ENCODE measurements around the gene KBTBD7.
A peak's percentile ranks its signal among the peaks of the same experiment; 100 is the strongest.
"Not testable (repeated sequence)": the region's sequence is repeated elsewhere in the genome, so short reads cannot be mapped to it uniquely, and the experiment has no call there.

The KBTBD7 gene

GRCh38 chr13:41177616-41178015 lies 16.8 kb downstream of the KBTBD7 start:
- no peak overlapping the region for H3K27ac Mint-ChIP-seq
- no peak for ATAC-seq (replicated peaks)
- peaks cover 3 to 11% of the 10 kb centered on the region in 2 donors for H3K36me3 Mint-ChIP-seq
- no peak for DNase-seq
- peaks cover 10 to 14% of the 10 kb centered on the region in 2 donors for H3K9me3 Mint-ChIP-seq
- H3K4me3 Mint-ChIP-seq = no peak overlapping the region
- H3K4me1 Mint-ChIP-seq = no peaks in the 10 kb centered on the region
- no peaks in the 10 kb centered on the region for H3K27me3 Mint-ChIP-seq

- not testable (repeated sequence) for H3K4me1 Mint-ChIP-seq; DNase-seq; H3K27me3 Mint-ChIP-seq; H3K4me3 Mint-ChIP-seq; H3K27ac Mint-ChIP-seq; ATAC-seq (replicated peaks)
- H3K9me3 Mint-ChIP-seq = peaks cover 11 to 15% of the 10 kb centered on the region in 2 donors
- H3K36me3 Mint-ChIP-seq = peaks cover 6 to 12% of the 10 kb centered on the region in 2 donors
These were observed 18.8 kb downstream of the KBTBD7 start for GRCh38 chr13:41175576-41175975.

GRCh38 chr13:41162151-41162550 lies 32.2 kb downstream of the KBTBD7 start:
- Mint-ChIP-seq H3K27me3 (no peaks in the 10 kb centered on the region), H3K4me1 (no peaks in the 10 kb centered on the region), H3K9me3 (peaks cover 4 to 11% of the 10 kb centered on the region in 2 donors), H3K4me3 (no peak overlapping the region), H3K36me3 (peaks cover 0 to 10% of the 10 kb centered on the region in 2 donors), H3K27ac (no peak overlapping the region)
- ATAC-seq (replicated peaks) = no peak
- no peak for DNase-seq

- peaks cover 0 to 10% of the 10 kb centered on the region in 2 donors for H3K36me3 Mint-ChIP-seq
- H3K27ac Mint-ChIP-seq = no peak overlapping the region
These were observed 35.2 kb downstream of the KBTBD7 start for GRCh38 chr13:41159174-41159573.

GRCh38 chr13:41157048-41157717 lies 37.2 kb downstream of the KBTBD7 start:
- Mint-ChIP-seq H3K27ac (no peak overlapping the region), H3K36me3 (peaks cover 9 to 10% of the 10 kb centered on the region in 2 donors), H3K4me3 (no peak overlapping the region), H3K4me1 (no peaks in the 10 kb centered on the region), H3K9me3 (peaks cover 2 to 11% of the 10 kb centered on the region in 2 donors), H3K27me3 (no peaks in the 10 kb centered on the region)
- ATAC-seq (replicated peaks) (no peak), DNase-seq (no peak)

More at GRCh38 chr13:41159174-41159573, 35.2 kb downstream of the KBTBD7 start:
- DNase-seq (no peak), ATAC-seq (replicated peaks) (no peak)
- Mint-ChIP-seq H3K27me3 (no peaks in the 10 kb centered on the region), H3K9me3 (peaks cover 1 to 8% of the 10 kb centered on the region in 2 donors), H3K4me1 (no peaks in the 10 kb centered on the region), H3K4me3 (no peak overlapping the region)

- H3K27ac Mint-ChIP-seq = no peak overlapping the region
- H3K27me3 Mint-ChIP-seq = no peaks in the 10 kb centered on the region
- ATAC-seq (replicated peaks) = no peak
- peaks cover 14 to 15% of the 10 kb centered on the region in 2 donors for H3K36me3 Mint-ChIP-seq
- peaks cover 6 to 17% of the 10 kb centered on the region in 2 donors for H3K9me3 Mint-ChIP-seq
- DNase-seq = no peak
- no peak overlapping the region for H3K4me3 Mint-ChIP-seq
- H3K4me1 Mint-ChIP-seq = no peaks in the 10 kb centered on the region
These were observed 37.7 kb downstream of the KBTBD7 start for GRCh38 chr13:41156620-41157019.

- no peaks in the 10 kb centered on the region for H3K27me3 Mint-ChIP-seq
- H3K27ac Mint-ChIP-seq = no peak overlapping the region
- H3K4me3 Mint-ChIP-seq = no peak overlapping the region
- H3K4me1 Mint-ChIP-seq = no peaks in the 10 kb centered on the region
- peaks cover 36 to 41% of the 10 kb centered on the region in 2 donors for H3K36me3 Mint-ChIP-seq
- peaks cover 23 to 30% of the 10 kb centered on the region in 2 donors for H3K9me3 Mint-ChIP-seq
- ATAC-seq (replicated peaks) (no peak), DNase-seq (no peak)
These were observed 40.3 kb downstream of the KBTBD7 start for GRCh38 chr13:41154042-41154441.

GRCh38 chr13:41152005-41152404 lies 42.4 kb downstream of the KBTBD7 start:
- no peak overlapping the region for H3K4me3 Mint-ChIP-seq
- DNase-seq (no peak), ATAC-seq (replicated peaks) (no peak)
- peaks cover 31 to 43% of the 10 kb centered on the region in 2 donors for H3K9me3 Mint-ChIP-seq
- no peak overlapping the region for H3K27ac Mint-ChIP-seq
- no peaks in the 10 kb centered on the region for H3K27me3 Mint-ChIP-seq
- no peaks in the 10 kb centered on the region for H3K4me1 Mint-ChIP-seq
- peaks cover 40 to 56% of the 10 kb centered on the region in 2 donors for H3K36me3 Mint-ChIP-seq

- H3K4me3 Mint-ChIP-seq = no peak overlapping the region
- H3K27me3 Mint-ChIP-seq = no peaks in the 10 kb centered on the region
- ATAC-seq (replicated peaks) = no peak
- H3K4me1 Mint-ChIP-seq = no peaks in the 10 kb centered on the region
- no peak overlapping the region for H3K27ac Mint-ChIP-seq
- DNase-seq = no peak
- H3K36me3 Mint-ChIP-seq = peaks cover 43 to 63% of the 10 kb centered on the region in 2 donors
- peaks cover 33 to 43% of the 10 kb centered on the region in 2 donors for H3K9me3 Mint-ChIP-seq
These were observed 44.3 kb downstream of the KBTBD7 start for GRCh38 chr13:41150058-41150457.

- Mint-ChIP-seq H3K9me3 (peaks cover 33 to 42% of the 10 kb centered on the region in 2 donors), H3K36me3 (peaks cover 43 to 62% of the 10 kb centered on the region in 2 donors), H3K27ac (no peak overlapping the region), H3K27me3 (no peaks in the 10 kb centered on the region), H3K4me1 (no peaks in the 10 kb centered on the region), H3K4me3 (peak overlapping the region in 1 of 2 donors; percentile 17)
- DNase-seq (no peak), ATAC-seq (replicated peaks) (no peak)
These were observed 45.7 kb downstream of the KBTBD7 start for GRCh38 chr13:41148419-41149283.

- peaks cover 22 to 24% of the 10 kb centered on the region in 2 donors for H3K9me3 Mint-ChIP-seq
- no peaks in the 10 kb centered on the region for H3K4me1 Mint-ChIP-seq
- H3K4me3 Mint-ChIP-seq = no peak overlapping the region
- DNase-seq (no peak), ATAC-seq (replicated peaks) (no peak)
- H3K36me3 Mint-ChIP-seq = peaks cover 20 to 35% of the 10 kb centered on the region in 2 donors
- H3K27me3 Mint-ChIP-seq = no peaks in the 10 kb centered on the region
- no peak overlapping the region for H3K27ac Mint-ChIP-seq
These were observed 49.0 kb downstream of the KBTBD7 start for GRCh38 chr13:41145136-41145908.

GRCh38 chr13:41144576-41144975 lies 49.8 kb downstream of the KBTBD7 start:
- Mint-ChIP-seq H3K4me3 (no peak overlapping the region), H3K4me1 (no peaks in the 10 kb centered on the region), H3K27ac (no peak overlapping the region), H3K27me3 (no peaks in the 10 kb centered on the region), H3K9me3 (peaks cover 16 to 18% of the 10 kb centered on the region in 2 donors), H3K36me3 (peaks cover 12 to 28% of the 10 kb centered on the region in 2 donors)
- DNase-seq (no peak), ATAC-seq (replicated peaks) (no peak)
